Immature natural killer cell (primary cell): ENCODE results near the gene CEP57L1. TPM values are rescaled to one million over a fixed set of nuclear protein-coding genes. Genes with fewer than 3 reads are reported as not detected.
"Not testable (repeated sequence)": the region's sequence is repeated elsewhere in the genome, so short reads cannot be mapped to it uniquely, and the experiment has no call there.

ENCODE experiments used
- DNase-seq, 3 donors: peaks; one replicate each; pipeline ENCODE4 v3.0.0; 2022; ENCODE audit warnings: mixed read lengths in 1 of 3
- H3K27ac Mint-ChIP-seq, 6 donors: one replicate each; pipeline ENCODE4 v1.8.0; 2020; ENCODE audit warnings: mixed read lengths in 6 of 6, mild to moderate bottlenecking in 5 of 6, inconsistent platforms in 4 of 6, moderate library complexity in 3 of 6
- H3K27me3 Mint-ChIP-seq, 3 donors: one replicate each; pipeline ENCODE4 v1.8.0; 2020 to 2021; ENCODE audit warnings: low read depth in 3 of 3, mild to moderate bottlenecking in 3 of 3, mixed read lengths in 3 of 3, moderate library complexity in 3 of 3, inconsistent platforms in 1 of 3
- H3K36me3 Mint-ChIP-seq, 3 donors: one replicate each; pipeline ENCODE4 v1.8.0; 2020; ENCODE audit warnings: mixed read lengths in 3 of 3, inconsistent platforms in 2 of 3, mild to moderate bottlenecking in 2 of 3
- H3K4me1 Mint-ChIP-seq, 2 donors: one replicate each; pipeline ENCODE4 v1.8.0; 2020; ENCODE audit warnings: inconsistent platforms in 2 of 2, mild to moderate bottlenecking in 2 of 2, mixed read lengths in 2 of 2, moderate library complexity in 1 of 2
- H3K4me3 Mint-ChIP-seq, 5 donors: one replicate each; pipeline ENCODE4 v1.8.0; 2020; ENCODE audit warnings: mild to moderate bottlenecking in 5 of 5, mixed read lengths in 5 of 5, inconsistent platforms in 3 of 5, moderate library complexity in 3 of 5
- H3K9me3 Mint-ChIP-seq, 6 donors: one replicate each; pipeline ENCODE4 v1.8.0; 2020; ENCODE audit warnings: mild to moderate bottlenecking in 6 of 6, mixed read lengths in 6 of 6, inconsistent platforms in 4 of 6, moderate library complexity in 3 of 6
- polyA plus RNA-seq, 3 donors: library from polyadenylated mRNA; unstranded; fragments of 300-500 nt; fragmentation: Illumina TruSeq; gene quantifications; one replicate each; pipeline ENCODE4 v1.2.3, GENCODE V29; 2021

The CEP57L1 gene
- polyA plus RNA-seq, 3 donors from 2014 or later, result 2.9 to 7.5 (median 6.9) TPM

GRCh38 chr6:109081516-109082187, 13.7 kb upstream of the CEP57L1 start:
- no peaks in the 10 kb centered on the region for H3K9me3 Mint-ChIP-seq
- no peaks in the 10 kb centered on the region for H3K27me3 Mint-ChIP-seq
- no peak overlapping the region for H3K4me3 Mint-ChIP-seq
- no peak for DNase-seq
- H3K36me3 Mint-ChIP-seq, result peaks cover 0 to 8% (median 5%) of the 10 kb centered on the region in 3 donors
- H3K4me1 Mint-ChIP-seq, result peaks cover 0 to 8% of the 10 kb centered on the region in 2 donors
- peak overlapping the region in 1 of 6 donors; percentile 22 for H3K27ac Mint-ChIP-seq

- no peak overlapping the region for H3K4me3 Mint-ChIP-seq
- no peaks in the 10 kb centered on the region for H3K27me3 Mint-ChIP-seq
- no peak overlapping the region for H3K27ac Mint-ChIP-seq
- peaks cover 0 to 8% (median 5%) of the 10 kb centered on the region in 3 donors for H3K36me3 Mint-ChIP-seq
- DNase-seq, result no peak
- H3K9me3 Mint-ChIP-seq, result no peaks in the 10 kb centered on the region
- H3K4me1 Mint-ChIP-seq, result peaks cover 0 to 7% of the 10 kb centered on the region in 2 donors
These were observed 13.1 kb upstream of the CEP57L1 start for GRCh38 chr6:109082188-109082577.

- Mint-ChIP-seq H3K27me3 (no peaks in the 10 kb centered on the region), H3K9me3 (no peaks in the 10 kb centered on the region), H3K36me3 (peaks cover 0 to 8% (median 5%) of the 10 kb centered on the region in 3 donors), H3K4me3 (no peak overlapping the region), H3K27ac (no peak overlapping the region), H3K4me1 (peaks cover 0 to 10% of the 10 kb centered on the region in 2 donors)
- no peak for DNase-seq
These were observed 11.7 kb upstream of the CEP57L1 start for GRCh38 chr6:109083657-109084056.

- DNase-seq, H3K27ac Mint-ChIP-seq, H3K4me3 Mint-ChIP-seq, H3K9me3 Mint-ChIP-seq, H3K36me3 Mint-ChIP-seq, H3K27me3 Mint-ChIP-seq: not testable (repeated sequence)
- peaks cover 0 to 12% of the 10 kb centered on the region in 2 donors for H3K4me1 Mint-ChIP-seq
These were observed 11.2 kb upstream of the CEP57L1 start for GRCh38 chr6:109084146-109084545.

- H3K27ac Mint-ChIP-seq, result peak overlapping the region in 1 of 6 donors; percentile 19
These were observed 7.5 kb upstream of the CEP57L1 start for GRCh38 chr6:109087661-109088264.

GRCh38 chr6:109088995-109089394, 6.3 kb upstream of the CEP57L1 start:
- Mint-ChIP-seq H3K36me3 (peaks cover 0 to 5% (median 5%) of the 10 kb centered on the region in 3 donors), H3K27me3 (peaks cover 0 to 4% (median 0%) of the 10 kb centered on the region in 3 donors), H3K9me3 (no peaks in the 10 kb centered on the region), H3K4me3 (no peak overlapping the region), H3K4me1 (peaks cover 33 to 55% of the 10 kb centered on the region in 2 donors), H3K27ac (no peak overlapping the region)
- no peak for DNase-seq

More at GRCh38 chr6:109087661-109088264, 7.5 kb upstream of the CEP57L1 start:
- Mint-ChIP-seq H3K4me1 (peaks cover 23 to 44% of the 10 kb centered on the region in 2 donors), H3K36me3 (peaks cover 0 to 5% (median 5%) of the 10 kb centered on the region in 3 donors), H3K4me3 (no peak overlapping the region), H3K9me3 (no peaks in the 10 kb centered on the region), H3K27me3 (no peaks in the 10 kb centered on the region)
- DNase-seq, result no peak

GRCh38 chr6:109091314-109092024, 3.8 kb upstream of the CEP57L1 start:
- DNase-seq, result no peak
- H3K27me3 Mint-ChIP-seq, result peaks cover 6 to 11% (median 10%) of the 10 kb centered on the region in 3 donors
- H3K4me3 Mint-ChIP-seq, result peak overlapping the region; percentile 67 to 97 (median 93)
- no peaks in the 10 kb centered on the region for H3K9me3 Mint-ChIP-seq
- peaks cover 47 to 74% of the 10 kb centered on the region in 2 donors for H3K4me1 Mint-ChIP-seq
- H3K27ac Mint-ChIP-seq, result peak overlapping the region in 1 of 6 donors; percentile 45
- no peaks in the 10 kb centered on the region for H3K36me3 Mint-ChIP-seq

GRCh38 chr6:109092074-109092473, 3.2 kb upstream of the CEP57L1 start:
- Mint-ChIP-seq H3K27me3 (peaks cover 6 to 11% (median 10%) of the 10 kb centered on the region in 3 donors), H3K4me3 (peak overlapping the region; percentile 67 to 97 (median 93)), H3K27ac (peak overlapping the region in 3 of 6 donors; percentile 11 to 49 (median 45)), H3K9me3 (no peaks in the 10 kb centered on the region), H3K36me3 (no peaks in the 10 kb centered on the region), H3K4me1 (peaks cover 47 to 79% of the 10 kb centered on the region in 2 donors)
- no peak for DNase-seq

GRCh38 chr6:109093732-109094415, 1.4 kb upstream of the CEP57L1 start:
- peak overlapping the region; percentile 87 to 95 (median 94) for H3K27ac Mint-ChIP-seq
- H3K4me1 Mint-ChIP-seq, result peaks cover 47 to 78% of the 10 kb centered on the region in 2 donors
- peak in 1 of 3 donors; percentile 4 for DNase-seq
- peaks cover 6 to 14% (median 10%) of the 10 kb centered on the region in 3 donors for H3K27me3 Mint-ChIP-seq
- H3K4me3 Mint-ChIP-seq, result peak overlapping the region; percentile 93 to 97 (median 94)
- H3K9me3 Mint-ChIP-seq, result no peaks in the 10 kb centered on the region
- no peaks in the 10 kb centered on the region for H3K36me3 Mint-ChIP-seq

GRCh38 chr6:109094416-109095035, 781 bp upstream of the CEP57L1 start, which contains the start of gene SESN1:
SESN1 (minus strand) TSS chr6:109094846; CDS start chr6:109094073, 773 bp downstream.
- Mint-ChIP-seq H3K9me3 (no peaks in the 10 kb centered on the region), H3K4me3 (peak within 1 kb of the TSS; percentile 94 to 97 (median 97)), H3K27me3 (peaks cover 6 to 14% (median 10%) of the 10 kb centered on the region in 3 donors), H3K36me3 (peaks cover 0 to 3% (median 0%) of the 10 kb centered on the region in 3 donors), H3K4me1 (peaks cover 47 to 72% of the 10 kb centered on the region in 2 donors), H3K27ac (peak within 1 kb of the TSS; percentile 94 to 99 (median 99))
- DNase-seq, result peak; percentile 82 to 85 (median 84)

- Mint-ChIP-seq H3K27ac (peak overlapping the region; percentile 94 to 99 (median 99)), H3K36me3 (peaks cover 0 to 7% (median 0%) of the 10 kb centered on the region in 3 donors), H3K4me1 (peaks cover 42 to 60% of the 10 kb centered on the region in 2 donors), H3K27me3 (peaks cover 6 to 14% (median 10%) of the 10 kb centered on the region in 3 donors), H3K4me3 (peak overlapping the region; percentile 94 to 97 (median 96)), H3K9me3 (no peaks in the 10 kb centered on the region)
- no peak for DNase-seq
These were observed 453 bp downstream of the CEP57L1 start for GRCh38 chr6:109095835-109096084.

- H3K4me1 Mint-ChIP-seq, result peaks cover 39 to 55% of the 10 kb centered on the region in 2 donors
- H3K27me3 Mint-ChIP-seq, result peaks cover 6 to 14% (median 10%) of the 10 kb centered on the region in 3 donors
These were observed 901 bp downstream of the CEP57L1 start for GRCh38 chr6:109096208-109096607.

GRCh38 chr6:109097661-109098060, 2.4 kb downstream of the CEP57L1 start:
- Mint-ChIP-seq H3K27ac (peak overlapping the region in 1 of 6 donors; percentile 3), H3K4me1 (peaks cover 25 to 41% of the 10 kb centered on the region in 2 donors), H3K4me3 (no peak overlapping the region), H3K27me3 (peaks cover 6 to 14% (median 10%) of the 10 kb centered on the region in 3 donors), H3K9me3 (no peaks in the 10 kb centered on the region), H3K36me3 (peaks cover 0 to 10% (median 4%) of the 10 kb centered on the region in 3 donors)
- no peak for DNase-seq

More at GRCh38 chr6:109096208-109096607, 901 bp downstream of the CEP57L1 start:
- H3K4me3 Mint-ChIP-seq, result peak overlapping the region; percentile 94 to 97 (median 96)
- no peak for DNase-seq
- H3K9me3 Mint-ChIP-seq, result no peaks in the 10 kb centered on the region
- H3K36me3 Mint-ChIP-seq, result peaks cover 0 to 10% (median 4%) of the 10 kb centered on the region in 3 donors
- peak overlapping the region in 5 of 6 donors; percentile 59 to 99 (median 69) for H3K27ac Mint-ChIP-seq
